ENCODE measurements around the gene LNP1.
"Not testable (repeated sequence)": the region's sequence is repeated elsewhere in the genome, so short reads cannot be mapped to it uniquely, and the experiment has no call there.

The LNP1 gene

GRCh38 chr3:100429187-100429716, 27.9 kb downstream of the LNP1 start:
- no peak for DNase-seq (ENCODE audit: low spot score)

DNA sequence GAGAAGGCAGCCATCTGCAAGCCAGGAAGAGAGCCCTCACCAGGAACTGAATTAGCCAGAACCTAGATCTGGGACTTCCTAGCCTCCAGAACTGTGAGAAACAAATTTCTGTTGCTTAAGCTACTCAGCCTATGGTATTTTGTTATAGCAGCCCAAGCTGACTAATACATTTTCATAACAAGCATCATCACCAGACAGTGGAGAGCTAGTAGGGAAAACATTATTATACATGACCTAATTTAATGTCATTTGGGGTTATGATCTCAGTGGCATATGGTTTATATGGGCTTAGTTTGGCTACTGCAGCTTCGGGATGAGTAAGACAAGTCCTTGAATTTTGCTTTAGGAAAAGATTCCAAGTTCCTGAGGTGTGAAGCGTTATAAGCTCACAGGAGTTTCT, 35.6 kb downstream of the LNP1 start:
- no peak for DNase-seq (ENCODE audit: low spot score)

DNA sequence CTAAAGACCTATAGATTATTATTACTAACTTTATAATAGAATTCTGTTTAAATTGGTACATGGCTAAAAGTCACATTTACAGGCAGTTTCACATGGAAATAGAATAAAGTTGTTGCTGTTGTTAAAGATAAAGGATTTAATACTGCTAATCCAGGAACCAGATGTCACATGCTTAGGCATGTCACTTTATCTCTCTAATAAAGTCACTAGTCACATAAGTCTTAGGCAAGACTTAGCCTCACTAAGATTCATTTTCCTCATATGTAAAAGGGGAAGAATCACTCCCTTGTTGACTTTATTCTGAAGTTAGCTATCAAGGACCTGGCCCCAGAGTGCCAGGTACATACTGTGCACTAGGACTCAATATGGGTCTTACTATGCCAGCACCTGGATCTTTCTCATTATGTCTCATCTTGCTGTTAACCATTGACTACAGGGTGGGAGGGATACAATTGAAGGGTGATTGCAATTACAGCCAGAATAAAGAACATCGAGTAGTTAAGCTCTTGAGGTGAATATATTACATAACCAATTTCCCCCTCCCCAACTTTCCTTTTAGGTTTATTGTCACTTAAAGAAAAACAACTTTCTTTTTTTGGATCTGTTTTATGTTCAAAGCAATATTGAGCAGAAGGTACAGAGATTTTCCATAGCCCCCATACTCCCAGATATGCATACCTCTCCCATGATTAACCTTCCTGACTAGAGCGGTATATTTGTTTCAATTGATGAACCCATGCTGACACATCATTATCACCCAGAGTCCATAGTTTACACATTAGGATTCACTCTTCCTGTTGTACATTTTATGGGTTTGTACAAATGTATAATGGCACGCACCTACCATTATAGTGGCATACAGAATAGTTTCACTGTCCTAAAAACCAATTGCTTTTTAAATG, 36.6 kb downstream of the LNP1 start:
- no peak for DNase-seq (ENCODE audit: low spot score)

DNA sequence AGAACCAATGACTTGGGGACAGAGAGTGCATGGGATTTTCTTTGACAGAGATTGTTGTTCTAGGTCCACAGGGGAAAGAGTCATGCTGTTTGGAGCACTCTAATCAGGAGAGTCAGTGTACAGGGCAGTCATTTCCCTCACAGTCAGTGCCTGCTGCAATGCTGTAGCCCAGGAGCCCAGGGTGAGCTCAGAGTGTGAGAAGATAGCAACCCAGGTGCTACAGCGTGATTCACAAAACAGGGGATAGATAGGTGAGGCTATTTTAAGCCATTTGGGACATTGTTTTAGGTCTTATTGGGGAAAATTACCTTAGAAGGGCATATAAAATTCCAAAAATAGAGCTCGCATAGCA, 37.3 kb downstream of the LNP1 start:
- DNase-seq (ENCODE audit: low spot score): no peak

GRCh38 chr3:100440895-100441294, 39.6 kb downstream of the LNP1 start:
- DNase-seq (ENCODE audit: low spot score): no peak

GRCh38 chr3:100443690-100444089, 42.4 kb downstream of the LNP1 start:
- no peak for DNase-seq (ENCODE audit: low spot score)

DNA sequence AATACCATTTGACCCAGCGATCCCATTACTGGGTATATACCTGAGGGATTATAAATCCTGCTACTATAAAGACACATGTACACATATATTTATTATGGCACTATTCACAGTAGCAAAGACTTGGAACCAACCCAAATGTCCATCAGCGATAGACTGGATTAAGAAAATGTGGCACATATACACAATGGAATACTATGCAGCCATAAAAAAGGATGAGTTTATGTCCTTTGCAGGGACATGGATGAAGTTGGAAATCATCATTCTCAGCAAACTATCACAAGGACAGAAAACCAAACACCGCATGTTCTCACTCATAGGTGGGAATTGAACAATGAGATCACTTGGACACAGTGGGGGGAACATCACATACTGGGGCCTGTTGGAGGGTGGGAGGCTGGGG, 45.7 kb downstream of the LNP1 start:
- not testable (repeated sequence) for DNase-seq (ENCODE audit: low spot score)

DNA sequence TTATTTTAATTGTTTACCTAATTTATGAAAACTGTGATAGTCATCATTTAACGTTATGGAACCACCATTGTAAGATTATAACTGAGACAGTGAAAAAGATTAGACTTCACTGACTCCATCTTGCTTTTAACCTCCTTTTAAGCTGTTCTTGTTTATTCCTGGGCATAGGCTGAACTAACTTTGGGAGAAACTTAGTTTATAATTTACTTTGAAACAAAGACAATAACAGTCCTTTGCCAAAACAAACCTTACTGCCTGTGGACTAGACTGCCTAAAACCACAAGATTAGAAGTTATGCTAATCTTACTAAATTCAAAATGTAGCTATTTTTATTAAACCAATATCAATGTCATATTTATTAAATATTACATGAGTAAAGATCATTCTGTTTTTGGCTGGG, 46.7 kb downstream of the LNP1 start:
- DNase-seq (ENCODE audit: low spot score): no peak

DNA sequence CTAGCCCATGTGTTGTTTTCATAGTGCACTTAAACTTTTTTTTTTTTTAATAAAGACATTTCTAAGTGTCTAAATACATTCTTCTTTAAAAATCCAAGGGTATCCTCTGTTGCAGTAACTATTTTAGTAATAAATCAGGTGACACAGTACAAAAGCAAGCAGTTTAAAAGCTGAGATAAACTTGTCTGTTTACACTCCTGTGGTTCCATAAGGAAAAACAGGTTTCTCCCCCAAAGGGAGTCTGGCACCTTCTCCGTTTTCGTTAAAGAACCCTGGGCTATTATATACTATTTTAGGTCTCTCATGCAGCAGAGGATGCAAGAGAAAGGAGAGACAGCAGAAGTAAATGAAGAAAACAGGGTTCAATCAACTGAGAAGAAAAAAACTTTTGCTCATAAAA, 47.9 kb downstream of the LNP1 start:
- no peak for DNase-seq (ENCODE audit: low spot score)

- DNase-seq (ENCODE audit: low spot score): no peak
Measured at GRCh38 chr3:100454677-100455076, 53.3 kb downstream of the LNP1 start.

DNA sequence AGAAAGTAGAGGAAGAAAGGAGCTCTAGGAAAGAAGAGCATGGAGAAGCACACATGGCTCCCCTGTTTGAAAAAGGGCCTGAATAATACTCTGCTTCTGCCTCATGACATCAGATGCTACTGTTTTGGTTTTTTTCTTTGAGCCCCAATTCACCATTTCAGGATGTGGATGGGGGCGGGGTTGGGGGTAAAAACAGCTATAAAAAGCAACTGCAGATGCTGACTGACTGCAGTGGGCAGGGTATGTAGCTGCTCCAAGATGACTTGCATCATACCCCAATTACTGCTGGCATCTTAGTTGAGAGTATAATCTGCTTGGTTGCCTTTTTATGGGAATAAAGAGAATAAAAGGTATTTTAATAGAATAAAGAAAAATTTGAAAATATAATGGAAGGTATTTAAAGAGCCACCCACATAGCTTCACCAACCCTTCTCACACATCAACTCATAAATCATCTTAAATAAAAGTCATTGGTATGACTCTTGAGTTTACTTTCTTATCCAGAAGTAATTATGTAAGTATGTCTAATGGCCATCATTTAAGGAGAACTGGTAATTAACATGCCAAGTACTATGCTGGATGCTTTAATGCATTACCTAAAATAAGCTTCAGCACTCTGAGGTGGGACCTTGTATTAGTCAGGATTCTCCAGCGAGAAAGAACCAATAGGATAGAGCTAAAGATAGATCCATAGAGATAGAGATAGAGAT, 54.7 kb downstream of the LNP1 start:
- no peak for DNase-seq (ENCODE audit: low spot score)

GRCh38 chr3:100456745-100457144, 55.4 kb downstream of the LNP1 start:
- no peak for DNase-seq (ENCODE audit: low spot score)

DNA sequence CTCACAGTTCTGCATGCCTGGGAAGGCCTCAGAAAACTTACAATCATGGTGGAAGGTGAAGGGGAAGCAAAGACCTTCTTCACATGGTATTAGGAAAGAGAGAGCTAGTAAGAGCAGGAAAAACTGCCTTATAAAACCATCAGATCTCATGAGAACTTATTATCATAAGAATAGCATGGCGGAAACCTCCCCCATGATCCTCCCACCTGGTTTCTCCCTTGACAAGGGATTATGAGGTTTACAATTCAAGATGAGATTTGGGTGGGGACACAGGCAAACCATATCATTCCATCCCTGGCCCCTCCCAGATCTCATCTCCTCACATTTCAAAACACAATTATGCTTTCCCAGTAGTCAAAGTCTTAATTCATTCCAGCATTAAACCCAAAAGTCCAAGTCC, 56.5 kb downstream of the LNP1 start:
- no peak for DNase-seq (ENCODE audit: low spot score)

DNA sequence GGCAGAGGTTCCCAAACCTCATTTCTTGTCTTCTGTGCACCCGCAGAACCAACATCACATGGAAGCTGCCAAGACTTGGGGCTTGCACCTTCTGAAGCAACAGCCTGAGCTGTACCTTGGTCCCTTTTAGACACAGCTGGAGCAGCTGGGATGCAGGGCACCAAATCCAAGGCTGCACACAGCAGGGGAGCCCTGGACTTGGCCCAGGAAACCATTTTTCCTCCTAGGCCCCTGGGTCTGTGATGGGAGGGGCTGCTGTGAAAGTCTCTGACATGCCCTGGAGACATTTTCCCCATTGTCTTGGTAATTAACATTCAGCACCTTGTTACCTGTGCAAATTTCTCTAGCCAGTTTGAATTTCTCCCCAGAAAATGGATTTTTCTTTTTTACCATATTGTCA, 57.5 kb downstream of the LNP1 start:
- no peak for DNase-seq (ENCODE audit: low spot score)

GRCh38 chr3:100463002-100463401, 61.7 kb downstream of the LNP1 start:
- DNase-seq (ENCODE audit: low spot score): peak; percentile 61

GRCh38 chr3:100463646-100464155, 62.4 kb downstream of the LNP1 start:
- DNase-seq (ENCODE audit: low spot score): no peak

GRCh38 chr3:100465892-100466777, 64.8 kb downstream of the LNP1 start:
- DNase-seq (ENCODE audit: low spot score): no peak

DNA sequence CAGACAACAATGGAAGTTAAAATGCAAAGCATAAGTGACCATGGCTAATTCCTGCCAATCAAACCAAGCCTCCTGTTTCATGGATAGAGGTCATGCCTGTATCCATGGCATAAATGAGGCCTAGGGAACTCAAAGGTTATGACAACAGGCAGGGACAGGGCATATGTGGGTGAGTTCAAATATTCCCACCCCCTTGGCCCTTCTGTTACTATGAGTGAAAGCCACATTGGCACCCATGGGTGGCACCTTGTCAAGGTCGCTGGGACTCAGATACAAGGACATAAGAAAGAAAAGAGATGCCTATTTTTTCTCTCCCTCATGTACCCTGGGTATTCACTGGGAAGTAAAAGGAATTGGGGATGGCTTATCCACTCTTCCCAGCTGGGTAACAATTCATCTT, 65.8 kb downstream of the LNP1 start:
- DNase-seq (ENCODE audit: low spot score): no peak

- no peak for DNase-seq (ENCODE audit: low spot score)
Measured at GRCh38 chr3:100468676-100469075, 67.3 kb downstream of the LNP1 start.

DNA sequence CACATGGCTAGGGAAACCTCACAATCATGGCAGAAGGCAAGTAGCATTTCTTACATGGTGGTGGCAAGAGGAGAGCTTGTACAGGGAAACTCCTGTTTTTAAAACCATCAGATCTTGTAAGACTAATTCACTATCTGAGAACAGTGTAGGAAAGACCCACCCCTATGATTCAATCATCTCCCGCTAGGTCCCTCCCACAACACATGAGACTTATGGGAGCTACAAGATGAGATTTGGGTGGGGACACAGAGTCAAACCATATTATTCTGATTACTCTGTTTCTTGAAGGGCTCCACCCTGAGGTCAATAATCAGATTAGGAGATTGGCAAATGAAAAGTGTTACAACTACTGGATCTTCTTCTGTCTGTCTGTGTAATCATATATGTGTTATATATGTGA, 69.6 kb downstream of the LNP1 start:
- DNase-seq (ENCODE audit: low spot score): no peak

DNA sequence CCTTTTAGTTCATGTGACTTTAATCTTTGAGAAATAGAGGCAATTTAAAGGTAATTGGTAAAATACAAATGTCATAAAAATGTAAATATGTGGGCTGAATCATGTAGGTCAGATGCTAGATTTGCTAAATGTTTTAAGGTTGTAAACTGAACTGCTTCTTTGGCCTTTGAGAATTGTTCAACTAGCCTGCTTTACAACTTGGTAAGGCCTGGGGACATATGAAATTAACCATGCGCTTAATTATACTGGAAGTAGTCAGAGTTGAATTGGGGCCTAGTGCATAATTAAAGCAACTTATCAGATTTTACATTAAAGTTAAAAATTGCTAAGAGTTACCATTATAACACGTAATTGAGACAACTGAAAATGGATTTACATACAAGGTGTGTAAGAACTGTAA, 70.1 kb downstream of the LNP1 start:
- DNase-seq (ENCODE audit: low spot score): no peak

DNA sequence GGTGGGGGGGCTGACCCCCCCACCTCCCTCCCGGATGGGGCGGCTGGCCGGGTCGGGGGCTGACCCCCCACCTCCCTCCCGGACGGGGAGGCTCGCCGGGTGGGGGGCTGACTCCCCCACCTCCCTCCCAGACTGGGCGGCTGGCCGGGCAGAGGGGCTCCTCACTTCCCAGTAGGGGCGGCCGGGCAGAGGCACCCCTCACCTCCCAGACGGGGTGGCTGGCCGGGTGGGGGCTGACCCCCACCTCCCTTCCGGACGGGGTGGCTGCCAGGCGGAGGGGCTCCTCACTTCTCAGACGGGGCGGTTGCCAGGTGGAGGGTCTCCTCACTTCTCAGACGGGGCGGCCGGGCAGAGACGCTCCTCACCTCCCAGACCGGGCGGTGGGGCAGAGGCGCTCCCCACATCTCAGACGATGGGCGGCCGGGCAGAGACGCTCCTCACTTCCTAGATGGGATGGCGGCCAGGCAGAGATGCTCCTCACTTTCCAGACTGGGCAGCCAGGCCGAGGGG, 76.6 kb downstream of the LNP1 start:
- not testable (repeated sequence) for DNase-seq (ENCODE audit: low spot score)

All from Ammon's horn (tissue), 1 donor.